Measurements from ENCODE around the gene WDR45B.
"Not testable (repeated sequence)": the region's sequence is repeated elsewhere in the genome, so short reads cannot be mapped to it uniquely, and the experiment has no call there.

Gene WDR45B

GRCh38 chr17:82585935-82586575 is 62.2 kb downstream of the WDR45B start:
- DNase-seq (ENCODE audit: low read depth in 2 of 2), result not testable (repeated sequence)

GRCh38 chr17:82583720-82584234 is 64.5 kb downstream of the WDR45B start:
- no peak for DNase-seq (ENCODE audit: low read depth in 2 of 2)

GRCh38 chr17:82582709-82583108 is 65.5 kb downstream of the WDR45B start:
- no peak for DNase-seq (ENCODE audit: low read depth in 2 of 2)

- DNase-seq (ENCODE audit: low read depth in 2 of 2), result no peak
These were observed 66.0 kb downstream of the WDR45B start for GRCh38 chr17:82582213-82582612.

- DNase-seq (ENCODE audit: low read depth in 2 of 2), result not testable (repeated sequence)
These were observed 68.3 kb downstream of the WDR45B start for GRCh38 chr17:82579969-82580368.

GRCh38 chr17:82577300-82577699 is 70.9 kb downstream of the WDR45B start:
- no peak for DNase-seq (ENCODE audit: low read depth in 2 of 2)

GRCh38 chr17:82575581-82576221 is 72.5 kb downstream of the WDR45B start:
- not testable (repeated sequence) for DNase-seq (ENCODE audit: low read depth in 2 of 2)

- no peak for DNase-seq (ENCODE audit: low read depth in 2 of 2)
These were observed 74.2 kb downstream of the WDR45B start for GRCh38 chr17:82574041-82574440.

- no peak for DNase-seq (ENCODE audit: low read depth in 2 of 2)
These were observed 76.4 kb downstream of the WDR45B start for GRCh38 chr17:82571855-82572254.

GRCh38 chr17:82570277-82570676 is 78.0 kb downstream of the WDR45B start:
- DNase-seq (ENCODE audit: low read depth in 2 of 2), result no peak

- no peak for DNase-seq (ENCODE audit: low read depth in 2 of 2)
These were observed 78.6 kb downstream of the WDR45B start for GRCh38 chr17:82569621-82570020.

- no peak for DNase-seq (ENCODE audit: low read depth in 2 of 2)
These were observed 79.2 kb downstream of the WDR45B start for GRCh38 chr17:82568997-82569393.

GRCh38 chr17:82567286-82567685 is 81.0 kb downstream of the WDR45B start:
- DNase-seq (ENCODE audit: low read depth in 2 of 2), result no peak

GRCh38 chr17:82566129-82566960 is 81.9 kb downstream of the WDR45B start:
- no peak for DNase-seq (ENCODE audit: low read depth in 2 of 2)

- no peak for DNase-seq (ENCODE audit: low read depth in 2 of 2)
These were observed 82.7 kb downstream of the WDR45B start for GRCh38 chr17:82565551-82565950.
